Activated CD4-positive, alpha-beta T cell treated with anti-CD3 and anti-CD28 coated beads, Interleukin-2, amount 50 U/mL, for 24 hours (primary cell): ENCODE data around the gene EBF3.

ENCODE experiments used
- DNase-seq, 2 donors: peaks; one replicate each; pipeline ENCODE4 v3.0.0-alpha.2; 2020; ENCODE audit warnings: low read depth in 1 of 2, low spot score in 1 of 2

The EBF3 gene

GRCh38 chr10:129854796-129855705 is 109.0 kb downstream of the EBF3 start:
- no peak for DNase-seq

DNA sequence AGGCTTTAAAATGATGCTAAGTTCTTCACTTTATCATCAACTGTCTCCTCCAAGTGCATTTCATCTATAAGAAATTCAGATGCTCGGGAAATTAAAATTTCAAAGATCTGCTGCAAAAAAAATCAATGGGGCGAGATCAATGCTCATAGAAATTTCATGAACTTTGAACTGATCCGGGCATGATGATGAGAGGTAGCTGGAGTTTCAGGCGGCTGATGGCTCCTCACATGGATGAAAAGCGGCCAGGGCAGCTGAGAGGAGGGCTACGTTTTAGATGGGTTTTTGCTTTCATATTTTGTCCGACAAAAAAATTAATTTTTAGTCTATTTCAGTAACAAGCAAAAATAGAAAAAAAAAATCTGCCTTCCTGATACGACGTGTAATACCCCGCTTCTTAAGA is 109.9 kb downstream of the EBF3 start:
- no peak for DNase-seq

- DNase-seq = no peak
These were observed 110.5 kb downstream of the EBF3 start for GRCh38 chr10:129853562-129853903.

DNA sequence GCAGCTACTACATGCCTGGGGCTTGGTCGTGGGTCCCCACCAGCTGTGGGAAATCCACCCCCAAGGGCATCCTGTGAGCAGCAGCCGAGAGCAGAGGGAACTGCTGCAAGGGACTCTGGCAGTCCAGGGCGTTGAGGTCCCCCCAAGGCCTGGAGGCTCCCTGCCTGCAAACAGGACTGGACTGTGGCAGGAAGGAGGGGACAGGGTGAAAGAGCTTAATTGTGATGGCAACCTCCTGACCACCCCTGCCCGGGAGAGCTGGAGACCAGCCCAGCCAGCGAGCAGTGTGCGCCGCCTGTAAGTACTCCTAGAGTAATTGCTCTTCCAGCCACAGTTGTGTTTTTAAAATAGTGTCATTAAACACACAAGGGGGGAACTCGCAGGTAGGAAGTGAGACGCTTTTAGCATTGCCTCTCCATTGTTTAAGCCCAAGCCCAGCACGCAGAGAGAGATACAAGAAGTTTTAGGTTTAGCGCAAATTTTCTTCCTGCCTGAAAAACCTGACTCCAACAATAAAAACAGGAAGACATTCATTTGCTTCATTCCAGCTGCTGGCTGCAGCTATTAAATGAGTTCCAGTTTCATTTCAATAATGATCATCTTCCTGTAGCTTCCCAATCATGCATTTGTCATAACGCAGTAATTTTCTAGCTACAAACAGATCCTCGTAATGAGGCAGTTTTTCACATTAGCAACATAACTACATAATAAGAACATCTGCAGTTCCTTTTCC is 111.1 kb downstream of the EBF3 start:
- no peak for DNase-seq

DNA sequence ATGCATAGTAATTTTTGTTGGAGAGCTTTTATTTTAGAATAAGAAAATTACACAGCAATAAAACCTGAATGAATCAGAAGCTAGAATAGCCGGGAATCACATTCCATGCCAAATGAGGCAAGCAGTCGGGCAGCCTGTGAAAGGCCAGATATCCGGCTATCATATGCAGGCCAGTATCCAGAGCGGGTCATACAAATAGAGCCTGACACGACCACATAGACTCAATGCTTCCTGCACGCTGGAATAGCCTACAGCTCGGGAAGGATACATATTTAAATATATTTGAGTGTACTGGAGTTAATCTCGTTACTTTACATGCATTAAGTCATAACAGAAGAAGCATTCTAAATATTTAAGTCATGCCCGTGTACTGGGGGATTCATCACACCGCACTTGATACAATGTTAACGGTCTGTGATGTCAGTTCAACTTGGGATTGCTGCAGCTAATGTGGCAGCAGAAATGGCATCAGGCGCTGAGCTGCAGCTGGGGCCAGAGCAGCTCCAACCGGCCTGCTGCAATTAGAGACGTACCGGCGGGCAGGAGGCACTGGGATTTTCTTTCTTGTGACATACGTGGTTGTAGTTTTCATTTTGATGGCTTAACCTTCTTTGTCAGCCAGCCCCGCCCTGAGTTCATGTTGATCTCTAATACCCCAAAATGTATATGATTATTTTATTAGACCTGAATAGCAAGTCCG is 112.0 kb downstream of the EBF3 start:
- no peak for DNase-seq

GRCh38 chr10:129850790-129851189 is 113.3 kb downstream of the EBF3 start:
- no peak for DNase-seq

- DNase-seq = no peak
These were observed 113.8 kb downstream of the EBF3 start for GRCh38 chr10:129850316-129850715.

GRCh38 chr10:129849853-129850252 is 114.2 kb downstream of the EBF3 start:
- no peak for DNase-seq

DNA sequence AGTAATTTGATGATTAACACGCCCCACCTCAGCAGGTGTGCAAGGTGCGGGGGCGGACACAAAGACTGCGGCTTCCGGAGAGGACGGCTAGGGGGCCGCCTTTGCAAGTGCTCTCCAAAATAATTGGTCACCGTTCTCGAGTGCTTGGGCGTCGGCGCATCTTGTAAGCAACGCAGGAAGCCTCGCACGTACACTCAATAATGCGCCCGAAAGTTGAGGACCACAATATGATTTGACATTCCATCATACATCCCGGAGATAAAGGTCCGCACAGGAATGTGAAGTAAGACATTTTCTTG is 114.7 kb downstream of the EBF3 start:
- DNase-seq = no peak

DNA sequence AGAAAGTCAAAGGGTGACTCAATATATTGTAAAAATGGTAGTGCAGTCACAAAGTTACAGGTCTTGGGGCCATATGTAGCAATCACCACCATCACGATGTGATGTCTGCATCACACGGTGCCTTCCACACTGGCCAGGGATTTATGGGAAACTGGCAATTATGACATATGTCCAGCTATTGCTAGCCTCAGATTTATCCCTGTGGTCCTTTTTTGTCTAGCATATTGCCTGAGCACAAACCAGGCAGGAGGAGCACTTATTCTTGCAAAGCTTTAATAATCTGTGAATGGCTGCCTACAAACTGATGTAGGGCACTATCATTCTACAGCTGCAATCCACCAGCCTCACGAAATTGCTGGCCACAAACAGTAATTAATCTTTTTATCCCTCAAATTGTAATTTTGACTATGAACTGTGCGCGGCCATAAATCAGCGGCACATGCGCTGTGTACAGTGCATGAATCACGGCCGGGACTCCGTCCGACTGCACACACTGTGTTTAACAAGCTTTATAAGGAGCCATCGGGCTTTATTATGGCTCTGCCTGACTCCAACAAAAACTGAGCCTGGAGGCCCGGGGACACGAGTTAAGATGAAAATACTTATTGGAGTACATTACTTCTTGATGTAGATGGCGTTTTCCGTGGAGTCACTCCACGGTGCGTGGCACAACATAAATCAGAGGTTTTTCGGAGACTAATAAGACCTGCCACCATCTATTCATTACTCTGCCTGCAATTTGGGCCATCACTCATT is 115.2 kb downstream of the EBF3 start:
- DNase-seq = no peak

GRCh38 chr10:129847741-129848483 is 116.2 kb downstream of the EBF3 start:
- DNase-seq = no peak

- no peak for DNase-seq
These were observed 117.1 kb downstream of the EBF3 start for GRCh38 chr10:129846991-129847391.

DNA sequence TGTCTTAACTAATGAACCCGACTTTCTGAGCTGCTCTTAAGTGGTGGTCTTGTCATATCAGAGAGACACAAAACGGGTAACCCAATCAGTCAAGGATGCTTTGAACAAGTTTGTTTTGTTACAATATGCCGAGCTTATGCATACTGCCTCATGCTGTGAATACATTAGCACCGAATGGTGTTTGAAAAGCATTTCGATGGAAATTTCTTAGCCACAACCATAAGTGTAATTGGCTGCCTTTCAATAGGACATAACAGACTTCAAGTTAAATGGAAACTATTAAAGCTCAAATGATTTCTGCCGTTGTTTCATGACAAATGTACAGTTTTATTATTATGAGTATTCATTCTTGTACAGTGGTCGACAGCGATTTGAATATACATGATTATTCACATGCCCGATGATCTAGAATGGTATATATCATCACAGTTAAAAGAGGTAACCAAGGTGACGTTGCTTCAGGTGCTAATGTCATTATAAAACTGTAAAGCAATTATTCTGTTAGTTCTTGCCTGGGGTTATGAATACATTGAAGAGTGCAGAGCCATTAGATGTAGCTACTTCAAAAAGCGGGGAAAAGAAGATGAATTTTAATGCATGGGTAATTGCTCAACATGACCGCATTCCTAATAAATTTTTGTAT is 118.8 kb downstream of the EBF3 start:
- no peak for DNase-seq

- no peak for DNase-seq
These were observed 119.8 kb downstream of the EBF3 start for GRCh38 chr10:129844216-129844766.

DNA sequence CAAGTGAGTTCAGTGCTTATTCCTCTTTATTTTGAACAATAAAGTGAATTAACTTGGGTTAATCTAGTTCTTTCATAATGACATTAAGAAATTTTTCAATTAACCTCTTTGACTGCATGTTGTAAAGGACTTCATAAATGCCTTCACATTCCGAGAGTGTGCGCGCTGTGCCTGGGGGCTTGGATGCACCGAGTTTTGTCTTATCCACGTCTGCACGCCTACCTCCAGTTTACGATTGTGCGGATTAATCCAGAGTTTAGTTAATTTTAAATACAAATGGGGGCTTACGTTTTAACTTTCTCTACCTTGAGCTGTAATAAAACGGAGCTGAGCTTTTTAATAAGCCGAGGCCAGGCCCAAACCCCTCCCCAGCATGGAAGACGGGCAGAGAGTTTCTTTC is 120.4 kb downstream of the EBF3 start:
- no peak for DNase-seq

GRCh38 chr10:129843131-129843541 is 120.9 kb downstream of the EBF3 start:
- no peak for DNase-seq

DNA sequence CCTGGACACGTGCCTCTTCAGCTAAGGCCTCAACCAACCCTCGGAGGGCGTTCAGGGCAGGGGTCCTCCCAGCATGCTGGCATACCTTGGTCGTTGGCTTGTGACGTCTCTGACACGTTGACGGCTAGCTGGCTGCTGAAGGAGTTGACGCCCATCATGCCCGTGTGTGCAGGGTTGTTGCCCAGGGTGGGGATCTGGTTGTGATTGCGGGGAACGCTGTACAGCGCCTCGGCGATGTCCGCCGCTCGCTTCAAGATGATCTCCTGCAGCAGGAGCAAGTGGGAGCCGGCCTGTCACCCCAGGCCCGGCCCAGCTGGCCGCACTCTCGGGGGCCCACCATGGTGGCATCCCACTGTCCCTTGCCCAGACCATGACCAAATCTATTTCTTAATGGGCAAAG is 122.0 kb downstream of the EBF3 start:
- no peak for DNase-seq

DNA sequence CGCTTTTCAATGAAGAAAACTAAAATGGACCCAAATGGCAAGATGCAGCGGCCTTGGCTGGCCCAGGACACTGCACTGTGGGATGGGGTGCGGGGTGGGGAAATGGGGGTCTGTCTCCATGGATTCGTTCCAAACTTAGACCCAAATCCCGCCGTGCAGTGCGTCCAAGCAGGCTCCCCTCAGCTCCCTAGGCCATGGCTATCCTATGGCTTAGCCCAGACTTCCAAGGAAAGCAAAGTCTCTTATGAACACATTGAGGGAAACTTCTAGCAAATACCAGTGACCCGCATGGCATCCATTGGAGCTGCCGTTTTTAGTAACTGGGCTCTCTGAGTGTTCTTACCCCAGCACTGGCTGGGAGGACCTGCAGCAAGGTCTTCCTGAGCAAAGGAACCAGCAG is 122.5 kb downstream of the EBF3 start:
- no peak for DNase-seq

- no peak for DNase-seq
These were observed 123.0 kb downstream of the EBF3 start for GRCh38 chr10:129841071-129841470.

GRCh38 chr10:129840196-129840590 is 123.9 kb downstream of the EBF3 start:
- DNase-seq = no peak
